Activated CD4-positive, alpha-beta T cell treated with anti-CD3 and anti-CD28 coated beads, Interleukin-2, amount 10 ng/mL, durations not matched to agents 24 days and 14 days (primary cell): ENCODE results near the gene XIST. TPM values are rescaled to one million over a fixed set of nuclear protein-coding genes. Genes with fewer than 3 reads are reported as not detected.
A peak's percentile ranks its signal among the peaks of the same experiment; 100 is the strongest.
"Not testable (repeated sequence)": the region's sequence is repeated elsewhere in the genome, so short reads cannot be mapped to it uniquely, and the experiment has no call there.

Experiments used
- DNase-seq: peaks from one replicate; pipeline ENCODE4 v3.0.0; 2022
- H3K27ac Mint-ChIP-seq: one replicate; pipeline ENCODE4 v1.8.0; 2022; ENCODE audit warnings: mild to moderate bottlenecking, mixed read lengths
- H3K27me3 Mint-ChIP-seq: one replicate; pipeline ENCODE4 v1.8.0; 2022; ENCODE audit warnings: mixed read lengths
- H3K36me3 Mint-ChIP-seq: one replicate; pipeline ENCODE4 v1.8.0; 2022; ENCODE audit warnings: low read depth, mild to moderate bottlenecking, mixed read lengths
- H3K4me1 Mint-ChIP-seq: one replicate; pipeline ENCODE4 v1.8.0; 2021; ENCODE audit warnings: mixed read lengths
- H3K4me3 Mint-ChIP-seq: one replicate; pipeline ENCODE4 v1.8.0; 2022; ENCODE audit warnings: mild to moderate bottlenecking, moderate library complexity, mixed read lengths
- H3K9me3 Mint-ChIP-seq: one replicate; pipeline ENCODE4 v1.8.0; 2021; ENCODE audit warnings: mixed read lengths
- intact Hi-C: fragments of 100-400 bp; cut with micrococcal nuclease; formaldehyde crosslinking; loops from one replicate; pipeline ENCODE4 v1.15.1; 2023
- total RNA-seq: library from RNA; stranded (reverse); gene quantifications from 2 replicates; pipeline ENCODE4 v1.2.3, GENCODE V29; 2022

Gene XIST
- total RNA-seq = not detected in 2 replicates

- H3K9me3 Mint-ChIP-seq = no peaks in the 10 kb centered on the region
- H3K36me3 Mint-ChIP-seq = no peaks in the 10 kb centered on the region
- H3K27ac Mint-ChIP-seq = no peak within 1 kb of the TSS
- no peak for DNase-seq
- intact Hi-C loops = no loop called here
- no peak within 1 kb of the TSS for H3K4me3 Mint-ChIP-seq
- H3K27me3 Mint-ChIP-seq = no peaks in the 10 kb centered on the region
- H3K4me1 Mint-ChIP-seq = no peaks in the 10 kb centered on the region
Measured at GRCh38 chrX:73852467-73852866, at the start of gene XIST. XIST (minus strand) TSS chrX:73852714.

- H3K4me3 Mint-ChIP-seq, DNase-seq, H3K9me3 Mint-ChIP-seq, H3K27me3 Mint-ChIP-seq, intact Hi-C loops, H3K27ac Mint-ChIP-seq, H3K4me1 Mint-ChIP-seq, H3K36me3 Mint-ChIP-seq: not testable (repeated sequence)
Measured at GRCh38 chrX:73898315-73898714, 45.8 kb upstream of the XIST start.

DNA sequence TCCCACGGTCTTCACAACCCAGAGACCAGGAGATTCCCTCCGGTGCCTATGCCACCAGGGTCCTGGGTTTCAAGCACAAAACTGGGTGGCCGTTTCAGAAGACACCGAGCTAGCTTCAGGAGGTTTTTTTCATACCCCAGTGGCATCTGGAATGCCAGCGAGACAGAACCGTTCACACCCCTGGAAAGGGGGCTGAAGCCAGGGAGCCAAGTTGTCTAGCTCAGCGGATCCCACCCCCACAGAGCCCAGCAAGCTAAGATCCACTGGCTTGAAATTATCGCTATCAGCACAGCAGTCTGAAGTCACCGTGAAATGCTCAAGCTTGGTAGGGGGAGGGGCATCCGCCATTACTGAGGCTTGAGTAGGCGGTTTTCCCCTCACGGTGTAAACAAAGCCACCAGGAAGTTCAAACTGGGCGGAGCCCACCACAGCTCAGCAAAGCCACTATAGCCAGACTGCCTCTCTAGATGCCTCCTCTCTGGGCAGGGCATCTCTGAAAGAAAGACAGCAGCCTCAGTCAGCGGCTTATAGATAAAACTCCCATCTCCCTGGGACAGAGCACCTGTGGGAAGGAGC lies 40.1 kb upstream of the XIST start:
- H3K9me3 Mint-ChIP-seq, DNase-seq, H3K27me3 Mint-ChIP-seq, H3K27ac Mint-ChIP-seq, H3K4me1 Mint-ChIP-seq, H3K36me3 Mint-ChIP-seq, intact Hi-C loops, H3K4me3 Mint-ChIP-seq: not testable (repeated sequence)

DNA sequence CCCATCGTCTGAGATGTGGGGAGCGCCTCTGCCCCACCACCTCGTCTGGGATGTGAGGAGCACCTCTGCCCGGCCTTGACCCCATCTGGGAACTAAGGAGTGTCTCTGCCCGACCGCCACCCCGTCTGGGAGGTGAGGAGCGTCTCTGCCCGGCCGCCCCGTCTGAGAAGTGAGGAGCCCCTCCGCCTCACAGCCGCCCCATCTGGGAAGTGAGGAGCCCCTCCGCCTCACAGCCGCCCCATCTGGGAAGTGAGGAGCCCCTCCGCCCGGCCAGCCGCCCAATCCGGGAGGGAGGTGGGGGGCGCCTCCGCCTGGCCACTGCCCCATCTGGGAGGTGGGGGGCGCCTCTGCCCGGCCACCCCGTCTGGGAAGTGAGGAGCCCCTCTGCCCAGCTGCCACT lies 29.7 kb upstream of the XIST start:
- intact Hi-C loops, DNase-seq, H3K4me1 Mint-ChIP-seq, H3K27me3 Mint-ChIP-seq, H3K4me3 Mint-ChIP-seq, H3K36me3 Mint-ChIP-seq, H3K27ac Mint-ChIP-seq, H3K9me3 Mint-ChIP-seq: not testable (repeated sequence)

DNA sequence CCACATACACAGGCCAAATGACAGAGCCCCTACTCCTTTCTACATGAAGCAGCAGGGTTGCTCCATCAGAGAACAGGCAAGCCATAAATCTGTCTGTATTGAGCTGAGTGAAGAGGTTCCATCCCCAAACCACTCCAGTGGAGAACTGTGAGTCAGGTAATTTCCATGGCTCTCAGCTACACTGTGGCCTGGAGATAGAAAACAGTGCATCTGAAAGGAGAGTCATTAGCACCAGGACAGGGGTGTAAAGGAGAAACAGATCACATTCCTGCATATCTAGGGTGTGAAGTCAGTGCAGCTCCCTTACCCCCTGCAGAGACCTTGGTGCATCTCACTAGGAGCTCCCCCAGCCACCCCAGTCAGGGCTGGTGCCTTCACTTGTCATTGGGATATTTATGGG lies 25.2 kb upstream of the XIST start:
- intact Hi-C loops = no loop called here
- no peak for DNase-seq
- Mint-ChIP-seq H3K9me3 (no peaks in the 10 kb centered on the region), H3K27me3 (no peaks in the 10 kb centered on the region), H3K36me3 (no peaks in the 10 kb centered on the region), H3K27ac (no peak overlapping the region), H3K4me1 (no peaks in the 10 kb centered on the region), H3K4me3 (no peak overlapping the region)

GRCh38 chrX:73876911-73877310 lies 24.4 kb upstream of the XIST start:
- intact Hi-C loops = no loop called here
- DNase-seq = no peak
- Mint-ChIP-seq H3K27ac (no peak overlapping the region), H3K4me1 (peaks cover 3% of the 10 kb centered on the region), H3K27me3 (no peaks in the 10 kb centered on the region), H3K36me3 (no peaks in the 10 kb centered on the region), H3K9me3 (no peaks in the 10 kb centered on the region), H3K4me3 (no peak overlapping the region)

DNA sequence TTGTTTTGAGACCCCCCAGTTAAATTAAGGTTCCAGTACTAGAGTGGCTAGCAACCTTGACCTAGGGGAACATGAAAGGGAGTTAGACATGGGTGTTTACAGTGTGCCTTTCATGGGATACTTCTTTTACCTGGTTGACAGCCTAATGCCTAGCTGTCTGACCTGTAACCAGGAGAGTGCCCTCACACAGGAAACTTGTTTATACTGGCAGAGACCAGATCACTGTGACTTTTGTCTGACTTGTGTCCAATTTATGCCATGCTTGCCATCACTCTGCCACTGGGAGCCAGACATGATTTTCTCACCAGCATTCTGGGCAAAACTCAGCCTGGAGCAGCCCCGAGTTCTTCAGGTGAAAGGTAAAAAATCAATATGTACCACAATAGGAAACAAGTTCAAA lies 16.4 kb upstream of the XIST start:
- Mint-ChIP-seq H3K27me3 (no peaks in the 10 kb centered on the region), H3K4me1 (peaks cover 3% of the 10 kb centered on the region), H3K36me3 (no peaks in the 10 kb centered on the region), H3K9me3 (no peaks in the 10 kb centered on the region), H3K4me3 (no peak overlapping the region), H3K27ac (no peak overlapping the region)
- no peak for DNase-seq
- intact Hi-C loops = no loop called here

GRCh38 chrX:73867144-73867543 lies 14.6 kb upstream of the XIST start:
- no peaks in the 10 kb centered on the region for H3K27me3 Mint-ChIP-seq
- no peaks in the 10 kb centered on the region for H3K36me3 Mint-ChIP-seq
- H3K4me3 Mint-ChIP-seq = no peak overlapping the region
- intact Hi-C loops = no loop called here
- H3K9me3 Mint-ChIP-seq = no peaks in the 10 kb centered on the region
- H3K4me1 Mint-ChIP-seq = peaks cover 3% of the 10 kb centered on the region
- no peak overlapping the region for H3K27ac Mint-ChIP-seq
- no peak for DNase-seq

DNA sequence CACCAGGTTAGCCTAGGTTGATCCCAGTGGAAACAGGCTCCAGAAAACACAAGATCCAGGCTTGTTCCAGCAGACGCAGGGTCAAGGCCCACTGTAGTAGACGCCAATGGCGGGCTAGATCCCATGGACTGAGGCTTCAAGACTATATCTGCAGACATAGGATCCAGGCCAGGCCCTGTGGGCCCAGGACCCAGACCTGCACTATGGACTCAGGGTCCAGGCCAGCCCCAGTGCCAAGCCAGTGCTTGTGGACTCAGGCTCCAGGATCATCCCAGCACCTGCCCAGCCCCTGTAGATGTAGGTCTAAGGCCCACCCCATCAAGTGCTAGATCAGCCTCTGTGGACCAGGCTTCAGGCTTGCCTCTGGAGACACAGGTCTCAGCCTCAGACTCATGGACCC lies 11.3 kb upstream of the XIST start:
- Mint-ChIP-seq H3K4me1 (no peaks in the 10 kb centered on the region), H3K9me3 (no peaks in the 10 kb centered on the region), H3K27me3 (no peaks in the 10 kb centered on the region), H3K36me3 (no peaks in the 10 kb centered on the region), H3K27ac (no peak overlapping the region), H3K4me3 (no peak overlapping the region)
- no peak for DNase-seq
- intact Hi-C loops = no loop called here

DNA sequence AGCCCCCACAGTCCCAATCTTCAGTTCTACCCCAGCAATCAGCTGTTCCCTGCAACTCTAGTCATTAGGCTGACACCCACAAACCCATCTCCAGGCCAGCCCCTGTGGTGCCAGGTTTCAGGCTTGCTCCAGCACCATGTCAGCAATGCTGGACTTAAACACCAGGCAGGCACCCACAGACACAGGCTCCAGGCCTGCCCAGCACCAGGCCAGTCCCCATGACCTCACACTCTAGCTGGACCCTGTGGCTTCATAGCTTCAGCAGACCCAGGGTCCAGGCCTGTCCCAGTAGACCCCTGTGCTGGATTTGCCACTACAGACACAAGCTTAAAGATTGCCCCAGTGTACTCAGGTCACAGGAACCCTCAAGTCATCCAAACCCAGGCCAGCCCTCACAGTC lies 10.8 kb upstream of the XIST start:
- no peaks in the 10 kb centered on the region for H3K36me3 Mint-ChIP-seq
- no peak for DNase-seq
- intact Hi-C loops = no loop called here
- H3K9me3 Mint-ChIP-seq = no peaks in the 10 kb centered on the region
- no peaks in the 10 kb centered on the region for H3K27me3 Mint-ChIP-seq
- H3K4me1 Mint-ChIP-seq = no peaks in the 10 kb centered on the region
- no peak overlapping the region for H3K27ac Mint-ChIP-seq
- H3K4me3 Mint-ChIP-seq = no peak overlapping the region

DNA sequence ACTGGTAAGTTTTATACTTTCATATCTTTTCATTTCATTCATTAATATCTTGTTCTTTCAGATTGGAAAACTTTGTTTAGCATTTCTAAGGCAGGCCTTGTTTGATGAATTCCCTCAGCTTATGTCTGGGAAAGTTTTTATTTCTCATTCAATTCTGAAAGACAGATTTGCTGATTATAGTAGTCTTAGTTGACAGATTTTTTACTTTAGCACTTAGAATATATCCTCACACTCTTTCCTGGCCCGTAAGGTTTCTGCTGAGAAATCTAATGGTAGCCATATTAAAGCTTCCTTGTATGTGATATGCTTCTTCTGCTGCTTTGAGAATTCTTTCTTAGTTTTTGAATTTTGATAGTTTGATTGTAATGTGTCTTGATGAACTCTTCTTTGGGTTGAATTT lies 7.1 kb upstream of the XIST start:
- H3K27me3 Mint-ChIP-seq = no peaks in the 10 kb centered on the region
- H3K27ac Mint-ChIP-seq = no peak overlapping the region
- no peak overlapping the region for H3K4me3 Mint-ChIP-seq
- no peaks in the 10 kb centered on the region for H3K36me3 Mint-ChIP-seq
- no peaks in the 10 kb centered on the region for H3K9me3 Mint-ChIP-seq
- no peaks in the 10 kb centered on the region for H3K4me1 Mint-ChIP-seq
- no peak for DNase-seq
- intact Hi-C loops = no loop called here

DNA sequence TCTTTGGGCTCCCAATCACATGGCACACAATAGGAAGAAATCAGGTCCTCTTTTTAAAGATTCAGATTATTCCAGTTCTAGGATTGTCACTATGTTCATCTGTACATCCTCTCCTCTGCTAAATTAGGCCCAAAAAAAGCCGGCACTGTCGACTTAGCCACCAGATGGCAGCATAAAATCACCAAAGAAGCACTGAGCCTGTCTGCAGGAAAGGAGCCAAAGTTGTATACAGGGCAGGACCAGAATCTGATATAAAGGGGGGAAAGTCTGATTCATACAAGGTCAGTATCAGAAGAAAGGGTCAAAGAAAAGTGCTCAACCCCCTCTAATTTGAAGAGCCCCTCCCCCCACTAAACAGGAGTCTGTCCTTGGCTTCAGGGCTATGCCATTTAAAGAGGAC lies 3.0 kb upstream of the XIST start:
- intact Hi-C loops = loop anchor here (1.0 kb wide), 2 partner anchors 160 to 278 kb away; no protein-coding TSS in a partner anchor
- Mint-ChIP-seq H3K27ac (no peak overlapping the region), H3K4me1 (no peaks in the 10 kb centered on the region), H3K4me3 (no peak overlapping the region), H3K9me3 (no peaks in the 10 kb centered on the region), H3K27me3 (no peaks in the 10 kb centered on the region), H3K36me3 (no peaks in the 10 kb centered on the region)
- peak; percentile 86 for DNase-seq

DNA sequence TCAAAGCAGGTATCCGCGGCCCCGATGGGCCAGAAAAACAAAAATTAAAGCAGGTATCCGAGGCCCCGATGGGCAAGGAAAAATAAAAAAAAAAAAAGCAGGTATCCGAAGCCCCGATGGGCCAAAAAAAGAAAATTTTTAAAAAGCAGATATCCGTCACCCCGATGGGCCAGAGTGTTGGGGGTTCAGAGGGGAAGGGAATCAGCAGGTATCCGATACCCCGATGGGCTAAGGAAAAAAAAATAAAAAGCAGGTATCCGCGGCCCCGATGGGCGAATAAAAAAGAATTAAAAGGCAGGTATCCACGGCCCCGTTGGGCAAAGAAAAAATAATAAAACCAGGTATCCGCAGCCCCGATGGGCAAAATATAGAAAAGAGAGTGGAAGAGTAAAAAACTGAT lies 492 bp downstream of the XIST start:
- DNase-seq = no peak
- H3K4me3 Mint-ChIP-seq = no peak overlapping the region
- intact Hi-C loops = no loop called here
- no peaks in the 10 kb centered on the region for H3K4me1 Mint-ChIP-seq
- H3K27ac Mint-ChIP-seq = no peak overlapping the region
- no peaks in the 10 kb centered on the region for H3K36me3 Mint-ChIP-seq
- H3K9me3 Mint-ChIP-seq = no peaks in the 10 kb centered on the region
- no peaks in the 10 kb centered on the region for H3K27me3 Mint-ChIP-seq

DNA sequence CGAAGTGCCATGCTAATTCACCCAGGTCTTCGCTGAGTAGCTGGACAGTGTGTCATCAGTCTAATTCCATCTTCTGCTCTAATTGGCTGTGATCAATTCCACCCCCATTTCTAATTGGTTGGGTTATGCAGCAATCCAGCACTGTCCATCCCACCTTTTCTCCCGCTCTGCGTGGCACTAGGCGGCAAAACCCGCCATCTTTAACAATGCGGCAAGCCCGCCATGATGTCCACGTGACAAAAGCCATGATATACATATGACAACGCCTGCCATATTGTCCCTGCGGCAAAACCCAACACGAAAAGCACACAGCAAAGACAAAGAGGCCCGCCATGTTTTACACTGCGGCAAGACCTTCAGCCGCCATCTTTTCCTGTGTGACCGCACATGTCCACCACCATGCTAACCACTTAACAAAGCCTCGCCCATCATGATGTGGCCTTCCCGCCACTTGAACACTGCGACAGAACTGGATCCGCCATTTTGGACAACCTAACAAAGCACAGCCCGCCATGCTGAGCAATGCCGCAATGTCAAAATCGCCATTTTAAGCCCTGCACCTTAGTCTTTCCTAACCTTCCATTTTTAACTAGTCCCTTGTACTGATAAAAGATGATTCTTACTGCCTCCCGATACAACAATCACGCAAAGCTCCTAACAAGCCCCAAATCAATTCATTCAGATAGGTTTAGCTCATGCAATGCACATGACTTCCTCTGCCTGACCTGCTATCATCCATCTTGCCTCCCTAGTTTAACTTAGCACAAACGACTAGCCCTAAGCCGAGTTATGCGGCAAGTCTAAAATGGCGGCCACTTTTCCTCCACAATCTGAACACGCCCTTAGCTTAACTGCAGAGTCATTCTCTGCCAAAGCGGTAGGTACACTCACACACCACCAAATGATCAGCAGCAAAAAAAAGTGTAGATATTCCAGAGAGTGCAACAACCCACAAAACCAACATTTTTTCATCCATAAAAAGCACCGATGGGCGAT lies 1.2 kb downstream of the XIST start:
- Mint-ChIP-seq H3K9me3 (no peaks in the 10 kb centered on the region), H3K27me3 (no peaks in the 10 kb centered on the region), H3K4me3 (no peak overlapping the region), H3K4me1 (no peaks in the 10 kb centered on the region), H3K36me3 (no peaks in the 10 kb centered on the region), H3K27ac (no peak overlapping the region)
- intact Hi-C loops = no loop called here
- DNase-seq = no peak
